ENCODE data around the gene SLCO1A2.

SLCO1A2 gene

DNA sequence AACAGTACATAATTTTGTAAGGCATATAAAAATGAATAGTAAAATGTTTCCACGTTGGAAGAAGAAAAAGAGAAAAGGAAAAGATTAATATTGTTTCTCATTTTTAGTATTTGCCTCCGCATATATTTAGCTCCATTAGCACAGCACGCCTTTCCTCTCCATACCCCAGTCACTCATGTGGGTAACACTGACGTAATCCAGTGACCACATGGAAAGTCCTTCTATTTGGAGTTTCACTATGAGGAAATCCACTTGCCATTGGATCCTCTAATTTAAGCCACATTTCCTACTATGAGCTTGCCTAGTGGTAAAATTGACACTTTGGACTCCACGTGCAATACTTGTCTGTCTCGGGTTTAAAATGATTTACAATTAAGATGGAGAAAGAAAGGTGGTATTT, 5.7 kb upstream of the SLCO1A2 start:
- no peak for DNase-seq (ENCODE audit: extremely low read depth, low read depth)
- TF ChIP-seq, protein P1, sequence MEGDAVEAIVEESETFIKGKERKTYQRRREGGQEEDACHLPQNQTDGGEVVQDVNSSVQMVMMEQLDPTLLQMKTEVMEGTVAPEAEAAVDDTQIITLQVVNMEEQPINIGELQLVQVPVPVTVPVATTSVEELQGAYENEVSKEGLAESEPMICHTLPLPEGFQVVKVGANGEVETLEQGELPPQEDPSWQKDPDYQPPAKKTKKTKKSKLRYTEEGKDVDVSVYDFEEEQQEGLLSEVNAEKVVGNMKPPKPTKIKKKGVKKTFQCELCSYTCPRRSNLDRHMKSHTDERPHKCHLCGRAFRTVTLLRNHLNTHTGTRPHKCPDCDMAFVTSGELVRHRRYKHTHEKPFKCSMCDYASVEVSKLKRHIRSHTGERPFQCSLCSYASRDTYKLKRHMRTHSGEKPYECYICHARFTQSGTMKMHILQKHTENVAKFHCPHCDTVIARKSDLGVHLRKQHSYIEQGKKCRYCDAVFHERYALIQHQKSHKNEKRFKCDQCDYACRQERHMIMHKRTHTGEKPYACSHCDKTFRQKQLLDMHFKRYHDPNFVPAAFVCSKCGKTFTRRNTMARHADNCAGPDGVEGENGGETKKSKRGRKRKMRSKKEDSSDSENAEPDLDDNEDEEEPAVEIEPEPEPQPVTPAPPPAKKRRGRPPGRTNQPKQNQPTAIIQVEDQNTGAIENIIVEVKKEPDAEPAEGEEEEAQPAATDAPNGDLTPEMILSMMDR (IDR thresholded peaks at IDR 0.05; ENCODE audit: low read depth, low read length) = no peak

DNA sequence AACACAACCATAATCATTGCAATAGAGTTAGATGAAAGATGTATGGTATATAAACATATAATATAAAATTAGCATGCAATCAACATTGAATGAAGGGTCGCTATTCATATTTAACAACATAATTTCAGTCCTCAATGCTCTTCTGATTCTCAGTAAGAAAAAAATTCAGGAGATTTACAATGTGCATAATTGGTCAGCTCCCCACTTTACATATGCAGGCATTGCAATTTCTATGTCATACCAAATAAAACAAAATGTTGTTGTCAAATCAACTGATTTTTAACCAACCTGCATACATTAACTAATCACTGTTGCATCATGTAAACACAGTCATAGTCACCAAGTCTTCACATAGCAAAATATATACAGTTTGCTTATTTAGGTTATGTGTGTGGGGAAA, 5.2 kb upstream of the SLCO1A2 start:
- TF ChIP-seq, protein P1 (IDR thresholded peaks at IDR 0.05; ENCODE audit: low read depth, low read length) = no peak
- no peak for DNase-seq (ENCODE audit: extremely low read depth, low read depth)

DNA sequence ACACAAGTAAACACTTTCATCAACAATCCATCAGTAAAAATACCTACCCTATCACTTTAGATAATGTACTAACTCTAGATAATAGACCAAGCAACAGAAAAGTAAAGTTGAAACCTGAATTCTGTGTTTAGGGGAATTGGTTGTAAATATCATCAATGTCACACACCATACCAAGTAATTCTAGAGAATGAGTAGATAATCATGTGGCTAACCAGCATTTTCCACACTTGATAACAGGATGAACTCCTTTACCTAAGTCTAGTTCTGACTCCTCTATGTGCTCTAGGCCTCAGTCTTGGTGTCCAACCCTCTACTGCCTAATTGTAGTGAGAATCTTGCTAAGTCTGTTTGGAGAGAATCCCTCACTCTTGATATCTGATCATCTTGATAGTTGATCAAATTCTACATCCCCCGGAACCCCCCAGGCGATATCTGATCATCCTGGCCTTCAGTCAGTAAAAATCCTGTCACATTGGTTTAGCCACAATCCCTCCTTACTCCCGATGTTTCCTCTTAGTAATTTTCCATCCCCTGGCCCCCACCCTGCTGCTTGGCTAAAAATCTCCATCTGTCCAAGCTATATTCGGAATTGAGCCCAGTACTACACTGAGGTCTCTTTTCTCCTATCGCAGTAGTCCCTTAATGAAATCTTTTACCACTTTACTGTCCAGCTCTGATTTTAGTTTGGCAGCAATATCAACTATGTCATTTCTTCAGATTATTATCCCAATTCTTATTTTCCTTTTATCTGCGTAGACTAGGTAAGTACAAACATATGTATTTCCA, 3.4 kb upstream of the SLCO1A2 start:
- TF ChIP-seq, protein P1 (IDR thresholded peaks at IDR 0.05; ENCODE audit: low read depth, low read length) = no peak

DNA sequence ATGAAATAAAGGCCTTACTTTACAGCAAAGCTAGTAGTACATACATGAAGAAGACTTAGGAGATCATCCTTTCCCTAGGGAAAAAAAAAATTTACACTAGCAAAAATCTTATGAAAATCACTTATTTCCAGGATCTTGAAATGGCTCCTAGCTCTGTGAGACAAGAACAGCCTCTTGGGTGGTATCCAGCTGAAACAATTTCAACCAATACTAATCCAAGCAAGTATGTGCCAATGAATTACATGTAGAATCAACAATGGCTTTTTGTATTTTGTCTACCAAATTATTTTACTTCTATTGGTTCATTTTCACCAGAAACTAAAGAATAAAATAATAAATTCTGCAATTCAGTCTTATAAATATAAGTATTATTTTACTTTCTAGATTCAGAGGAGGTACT, 2.7 kb upstream of the SLCO1A2 start:
- DNase-seq (ENCODE audit: extremely low read depth, low read depth) = no peak
- TF ChIP-seq, protein P1 (IDR thresholded peaks at IDR 0.05; ENCODE audit: low read depth, low read length) = no peak

More for the DNA sequence above, 3.4 kb upstream of the SLCO1A2 start:
- no peak for DNase-seq (ENCODE audit: extremely low read depth, low read depth)

DNA sequence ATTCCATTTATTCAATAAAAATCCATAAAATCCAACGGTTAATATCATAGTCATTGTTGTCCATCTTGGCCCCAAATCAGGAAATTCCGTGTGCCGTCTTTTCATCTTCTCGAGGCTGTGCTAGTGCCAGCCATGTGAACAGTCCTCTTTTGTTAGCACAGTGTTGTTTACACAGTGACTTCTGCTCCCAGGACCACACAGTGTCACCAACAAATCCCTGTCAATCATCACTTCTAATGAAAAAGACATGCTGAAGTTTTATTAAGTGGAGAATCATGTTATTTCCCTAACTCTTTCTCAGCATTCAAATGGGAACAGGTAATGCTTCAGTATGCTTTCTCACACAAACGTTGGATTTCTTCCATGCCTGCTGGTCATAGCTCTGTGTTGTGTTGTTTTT, 1.9 kb upstream of the SLCO1A2 start:
- no peak for DNase-seq (ENCODE audit: extremely low read depth, low read depth)
- TF ChIP-seq, protein P1 (IDR thresholded peaks at IDR 0.05; ENCODE audit: low read depth, low read length) = no peak

DNA sequence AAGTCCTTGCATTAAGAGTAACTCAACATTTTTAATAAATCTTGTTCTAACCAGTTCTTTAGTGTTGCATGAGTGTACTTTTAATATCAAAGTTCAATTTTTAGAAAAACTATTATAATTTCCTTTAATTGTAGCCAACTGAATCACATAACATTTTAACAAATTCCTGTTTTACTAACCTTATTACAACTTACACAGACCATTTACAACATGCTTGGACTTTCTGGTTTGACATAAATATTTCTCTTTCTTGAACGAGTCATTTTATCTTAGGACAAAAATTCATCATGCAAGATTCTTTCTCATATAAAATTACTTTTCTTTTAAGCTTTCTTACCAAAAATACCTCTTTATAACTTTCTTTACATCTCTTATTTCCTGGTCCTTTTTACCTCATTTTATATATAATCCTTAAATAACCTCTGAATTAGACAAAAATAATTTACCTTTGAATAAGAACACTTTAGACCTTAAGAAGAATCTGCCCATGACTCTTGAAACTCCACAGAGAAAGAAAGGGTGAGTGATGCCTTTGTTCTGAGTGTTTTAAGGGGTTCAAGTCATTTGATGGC, 3.9 kb downstream of the SLCO1A2 start:
- DNase-seq (ENCODE audit: extremely low read depth, low read depth) = no peak
- TF ChIP-seq, protein P1 (IDR thresholded peaks at IDR 0.05; ENCODE audit: low read depth, low read length) = no peak

DNA sequence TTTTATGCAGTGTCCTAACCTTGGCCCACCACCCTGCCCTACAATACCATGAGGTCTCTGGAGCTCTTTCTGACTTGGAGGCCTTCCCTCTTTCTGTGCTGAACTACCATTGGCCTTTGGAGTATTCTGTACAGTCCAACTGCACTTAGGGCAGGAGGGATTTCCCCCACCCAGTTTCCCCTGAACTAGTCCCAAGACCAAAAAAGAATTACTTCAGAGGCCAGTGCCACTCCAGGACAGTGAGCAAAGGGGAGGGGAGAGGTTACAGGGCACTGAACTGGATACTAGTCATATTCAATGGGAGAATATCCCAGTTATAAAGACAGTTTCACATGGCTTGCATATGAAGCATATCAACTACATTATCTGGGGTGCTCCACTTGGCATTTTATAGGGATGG, 6.1 kb downstream of the SLCO1A2 start:
- TF ChIP-seq, protein P1 (IDR thresholded peaks at IDR 0.05; ENCODE audit: low read depth, low read length) = no peak
- DNase-seq (ENCODE audit: extremely low read depth, low read depth) = no peak
